ENCODE measurements around the gene ENKD1.
A peak's percentile ranks its signal among the peaks of the same experiment; 100 is the strongest.
"Not testable (repeated sequence)": the region's sequence is repeated elsewhere in the genome, so short reads cannot be mapped to it uniquely, and the experiment has no call there.

ENKD1 gene, protein sequence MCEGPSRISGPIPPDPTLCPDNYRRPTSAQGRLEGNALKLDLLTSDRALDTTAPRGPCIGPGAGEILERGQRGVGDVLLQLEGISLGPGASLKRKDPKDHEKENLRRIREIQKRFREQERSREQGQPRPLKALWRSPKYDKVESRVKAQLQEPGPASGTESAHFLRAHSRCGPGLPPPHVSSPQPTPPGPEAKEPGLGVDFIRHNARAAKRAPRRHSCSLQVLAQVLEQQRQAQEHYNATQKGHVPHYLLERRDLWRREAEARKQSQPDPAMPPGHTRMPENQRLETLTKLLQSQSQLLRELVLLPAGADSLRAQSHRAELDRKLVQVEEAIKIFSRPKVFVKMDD

DNA sequence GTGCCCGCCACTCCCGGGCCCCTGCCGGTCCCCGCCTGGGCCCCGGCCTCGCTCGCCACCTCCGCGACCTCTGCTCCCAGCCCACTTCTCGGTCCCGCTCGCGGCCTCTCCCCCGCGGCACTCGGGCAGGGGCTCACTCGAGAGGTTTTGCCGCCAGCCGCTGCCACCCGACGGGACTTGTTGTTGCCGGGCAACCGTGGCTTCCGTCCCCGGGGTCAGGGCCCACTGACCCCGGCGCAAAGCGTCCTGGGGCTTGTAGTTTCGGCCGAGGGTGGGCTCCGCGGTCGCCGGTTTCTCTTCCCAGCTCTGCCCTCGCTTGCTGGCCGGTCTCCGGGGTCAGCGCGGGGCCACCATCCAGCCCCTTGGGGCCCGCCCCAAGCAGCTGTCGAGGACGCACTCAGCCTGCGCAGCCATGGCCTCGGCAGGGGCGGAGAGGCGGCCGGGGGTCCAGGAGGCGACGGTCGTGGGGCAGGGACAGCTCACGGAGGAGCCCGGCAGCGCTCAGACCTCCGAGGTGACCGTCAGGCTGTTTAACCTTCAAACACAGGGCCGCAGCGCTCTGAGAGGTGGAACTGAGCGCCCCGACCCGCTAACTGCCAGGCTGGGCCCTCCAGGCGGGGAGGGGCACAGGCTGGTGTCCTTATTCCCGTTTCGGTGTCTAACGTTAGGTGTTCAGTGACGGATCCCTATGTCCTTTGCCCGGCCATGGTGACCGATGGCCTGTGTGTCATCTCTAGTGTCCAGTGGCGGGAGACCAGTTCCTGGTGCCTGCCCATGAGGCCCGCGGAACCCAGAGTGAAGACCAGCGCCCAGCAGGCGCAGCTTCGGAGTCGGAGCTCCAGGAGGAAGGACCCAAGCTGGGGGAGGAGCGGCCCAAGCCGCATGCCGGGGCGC, at the start of gene ENKD1, which contains the start of gene C16orf86:
TSS of gene ENKD1 (minus strand) at position 192 of the 894 bp plus-strand sequence. CDS start 308 bp downstream, outside the sequence.
TSS of gene C16orf86 (plus strand) at position 256 of the 894 bp plus-strand sequence. CDS start at position 413, 157 bp downstream.
- DNase-seq, result peak; percentile 89

DNA sequence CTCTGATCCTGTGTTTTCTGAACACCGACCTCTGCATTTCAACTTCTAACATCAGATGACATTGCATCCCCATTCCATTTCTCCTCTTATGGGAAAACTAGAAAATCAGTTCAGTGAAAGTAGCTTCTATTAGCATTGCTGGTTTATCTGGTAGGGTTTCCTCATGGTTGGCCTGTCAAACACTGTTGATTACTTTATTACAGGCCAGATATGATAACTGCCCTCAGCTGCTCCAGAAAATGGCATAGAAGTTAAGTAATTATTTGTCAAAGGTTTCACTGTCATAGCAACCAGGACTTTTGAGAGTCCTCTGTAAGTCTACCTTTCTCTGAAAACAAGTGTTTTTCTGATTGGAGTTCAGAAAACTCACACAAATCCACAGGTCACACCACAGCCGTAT, 49.5 kb upstream of the ENKD1 start:
- no peak for DNase-seq

DNA sequence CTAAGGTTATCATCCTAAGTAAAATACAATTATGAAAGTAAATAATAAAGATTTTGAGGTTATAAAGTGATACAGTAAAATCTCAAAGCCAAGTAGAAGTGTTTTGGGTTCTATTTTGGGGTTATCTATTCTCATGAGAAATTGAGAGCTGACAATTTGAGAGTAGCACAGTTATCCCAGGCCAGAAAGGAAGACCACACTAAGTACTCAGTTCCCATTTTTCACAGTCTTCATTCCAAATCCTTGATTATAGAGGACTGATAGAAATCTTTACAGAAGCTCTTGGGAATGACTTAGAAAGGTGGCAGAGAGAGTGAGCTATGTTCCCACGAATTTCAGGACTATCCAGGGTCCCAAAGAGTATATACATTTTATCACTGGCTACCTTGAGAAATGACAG, 48.0 kb upstream of the ENKD1 start:
- DNase-seq, result no peak

DNA sequence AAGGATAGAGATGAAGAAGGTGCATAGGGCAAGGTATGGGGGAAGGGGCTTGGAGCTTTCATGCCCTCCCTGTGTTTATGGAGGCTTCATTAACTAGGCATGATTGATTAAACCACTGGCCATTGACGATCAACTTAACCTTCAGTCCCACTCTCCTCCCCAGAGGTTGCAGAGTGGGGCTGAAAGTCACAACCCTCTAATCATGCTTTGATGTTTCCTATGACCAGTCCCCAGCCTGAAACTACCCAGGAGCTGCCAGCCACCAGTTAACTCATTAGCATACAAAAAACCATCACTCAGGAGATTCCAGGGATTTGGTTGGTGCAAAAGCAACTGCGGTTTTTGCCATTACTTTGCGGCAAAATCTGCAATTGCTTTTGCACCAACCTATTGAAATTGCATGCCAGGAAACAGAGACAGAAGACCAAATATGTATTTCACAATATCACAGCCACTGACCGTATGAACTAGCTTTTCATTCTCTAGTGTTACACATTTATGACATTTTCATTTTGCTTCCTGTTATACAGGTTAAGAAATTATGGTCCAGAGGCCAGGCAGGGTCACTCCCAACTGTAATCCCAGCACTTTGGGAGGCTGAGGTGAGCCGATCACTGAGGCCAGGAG, 47.2 kb upstream of the ENKD1 start:
- no peak for DNase-seq

DNA sequence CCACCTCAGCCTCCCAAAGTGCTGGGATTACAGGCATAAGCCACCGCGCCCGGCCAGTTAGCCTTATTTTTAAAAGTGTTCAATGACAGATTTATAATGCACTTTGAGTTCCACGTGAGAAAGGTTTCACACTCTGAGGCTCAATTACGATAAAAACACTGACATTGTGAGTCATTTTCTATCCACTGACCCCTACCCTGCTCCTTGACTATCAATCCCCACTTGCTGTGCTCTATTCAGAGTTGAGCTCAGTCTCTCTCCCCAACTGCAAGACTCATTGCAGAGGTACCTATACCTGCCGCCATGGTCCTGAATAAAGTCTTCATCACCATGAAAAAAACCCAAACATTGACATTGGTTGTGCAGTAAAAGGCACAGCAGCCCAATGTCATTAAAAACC, 44.1 kb upstream of the ENKD1 start:
- DNase-seq, result no peak

DNA sequence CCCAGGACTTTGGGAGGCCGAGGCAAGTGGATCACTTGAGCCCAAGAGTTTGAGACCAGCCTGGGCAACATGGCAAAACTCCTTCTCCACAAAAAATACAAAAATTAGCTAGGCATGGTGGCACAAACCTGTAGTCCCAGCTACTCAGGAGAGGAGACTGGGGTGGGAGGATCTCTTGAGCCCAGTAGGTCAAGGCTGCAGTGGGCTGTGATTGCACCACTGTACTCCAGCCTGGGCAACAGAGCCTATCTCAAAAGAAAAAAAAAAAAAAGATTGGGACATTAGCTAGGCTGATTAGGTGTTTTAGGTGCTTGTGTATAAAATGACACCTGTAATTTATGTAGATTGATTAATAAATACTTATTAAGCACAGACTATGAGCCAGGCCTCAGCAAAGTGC, 42.5 kb upstream of the ENKD1 start:
- no peak for DNase-seq

DNA sequence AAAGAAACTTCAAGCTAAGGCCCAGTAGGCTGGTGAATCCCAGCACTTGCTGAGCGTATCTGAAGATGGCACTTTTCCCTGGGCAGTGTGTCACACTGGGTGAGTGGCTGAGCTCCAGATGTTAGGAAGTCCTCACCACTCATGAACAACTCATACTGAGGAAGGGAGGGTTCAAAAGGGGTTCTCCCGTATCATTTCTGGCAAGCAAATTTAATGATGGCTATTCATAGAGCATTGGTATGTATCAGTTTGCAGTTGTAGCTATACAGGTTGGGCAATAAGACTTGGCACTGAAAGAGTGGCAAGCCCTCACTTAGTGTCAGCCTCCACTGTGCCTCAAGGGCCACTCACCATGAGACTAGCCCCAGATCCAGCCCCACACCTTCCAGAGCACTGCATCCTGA, 41.8 kb upstream of the ENKD1 start:
- no peak for DNase-seq

DNA sequence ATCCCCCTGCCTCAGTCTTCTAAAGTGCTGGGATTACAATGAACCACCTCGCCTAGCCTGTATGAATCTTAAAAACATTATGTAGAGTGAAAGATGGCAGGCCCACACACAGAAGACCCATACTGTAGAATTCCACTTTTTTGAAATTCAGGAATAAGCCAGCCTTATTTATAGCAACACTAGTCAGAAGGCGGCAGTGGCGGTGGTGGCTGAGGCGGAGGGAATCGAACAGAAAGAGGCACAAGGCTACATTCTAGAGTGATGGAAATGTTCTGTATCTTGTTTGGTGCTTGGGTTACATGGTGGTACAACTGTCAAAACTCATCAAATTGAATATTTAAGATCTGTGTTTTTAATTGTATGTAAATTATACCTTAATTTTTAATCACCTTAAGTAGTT, 41.2 kb upstream of the ENKD1 start:
- DNase-seq, result no peak

DNA sequence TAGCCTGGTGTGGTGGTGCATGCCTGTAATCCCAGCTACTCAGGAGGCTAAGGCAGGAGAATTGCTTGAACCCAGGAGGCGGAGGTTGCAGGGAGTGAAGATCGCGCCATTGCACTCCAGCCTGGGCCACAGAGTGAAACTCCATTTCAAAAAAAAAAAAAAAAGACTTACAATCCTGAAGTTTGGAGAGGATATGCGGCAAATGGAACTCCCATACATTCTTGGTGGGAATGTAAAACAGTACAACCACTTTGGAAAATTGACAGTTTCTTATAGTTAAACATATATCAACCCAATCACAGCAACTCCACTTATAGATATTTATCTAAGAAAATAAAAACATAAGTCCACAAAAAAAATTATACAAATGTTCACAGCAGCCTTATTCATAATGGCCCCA, 40.7 kb upstream of the ENKD1 start:
- no peak for DNase-seq

DNA sequence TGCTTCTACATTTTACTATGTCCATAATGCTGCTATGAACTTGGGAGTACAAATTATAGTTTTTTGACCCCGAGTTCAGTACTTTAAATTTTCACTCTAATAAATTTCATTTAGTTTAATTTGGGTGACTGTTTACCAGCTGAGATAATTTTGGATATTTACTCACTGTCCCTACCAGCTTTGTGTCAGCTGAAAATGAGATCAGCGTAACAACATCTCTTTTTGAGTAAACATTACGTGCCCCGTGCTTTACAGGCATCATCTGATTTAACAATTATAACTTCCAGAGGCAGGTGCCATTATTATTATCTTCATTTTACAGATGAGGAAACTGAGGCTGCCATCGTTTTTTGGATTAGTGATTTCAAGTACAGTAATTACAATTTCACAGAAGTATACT, 37.6 kb upstream of the ENKD1 start:
- DNase-seq, result no peak

DNA sequence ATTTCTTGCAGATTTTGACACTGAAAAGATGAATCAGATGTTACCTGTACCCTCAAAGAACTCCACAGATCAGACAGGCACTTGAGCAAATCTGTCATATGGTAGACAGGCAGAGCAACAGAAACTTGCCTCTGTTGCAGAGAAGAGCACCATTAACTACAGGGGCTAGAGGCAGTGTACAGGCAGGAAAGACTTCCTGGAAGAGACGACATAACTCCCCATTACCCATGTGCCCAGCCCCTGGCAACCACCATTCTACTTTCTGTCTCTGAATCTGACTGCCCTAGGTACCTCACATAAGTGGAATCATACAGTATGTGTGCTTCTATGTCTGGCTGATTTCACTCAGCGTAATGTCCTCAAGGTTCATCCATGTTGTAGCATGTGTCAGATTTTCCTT, 37.1 kb upstream of the ENKD1 start:
- peak; percentile 34 for DNase-seq

DNA sequence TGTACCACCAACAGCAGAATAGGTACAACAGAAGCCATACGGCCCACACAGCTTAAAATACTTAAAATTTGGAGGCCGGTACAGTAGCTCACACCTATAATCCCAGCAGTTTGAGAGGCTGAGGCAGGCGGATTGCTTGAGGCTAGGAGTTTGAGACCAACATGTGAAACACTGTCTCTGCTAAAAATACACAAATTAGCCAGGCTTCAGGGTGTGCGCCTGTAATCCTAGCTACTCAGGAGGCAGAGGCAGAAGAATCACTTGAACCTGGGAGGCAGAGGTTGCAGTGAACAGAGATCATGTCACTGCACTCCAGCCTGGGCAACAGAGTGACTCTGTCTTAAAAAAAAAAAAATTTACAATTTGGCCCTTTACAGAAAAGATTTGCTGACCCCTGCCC, 35.6 kb upstream of the ENKD1 start:
- no peak for DNase-seq

DNA sequence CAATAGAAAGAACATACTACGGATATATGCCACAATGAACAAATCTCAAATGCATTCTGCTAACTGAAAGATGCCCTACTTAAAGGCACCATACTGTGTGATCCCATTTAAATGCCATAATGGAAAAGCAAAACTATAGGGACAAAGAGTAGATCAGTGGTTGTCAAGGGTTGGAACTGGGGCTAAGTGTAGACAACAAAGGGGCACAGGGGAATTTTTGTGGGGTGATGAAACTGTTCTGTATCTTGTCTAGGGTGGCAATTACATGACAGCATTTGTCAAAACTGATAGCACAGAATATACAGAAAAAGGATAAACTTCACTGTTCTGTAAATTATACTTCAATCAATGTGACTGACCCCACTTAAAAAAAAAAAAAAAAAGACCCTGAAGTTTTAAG, 34.9 kb upstream of the ENKD1 start:
- DNase-seq, result no peak

DNA sequence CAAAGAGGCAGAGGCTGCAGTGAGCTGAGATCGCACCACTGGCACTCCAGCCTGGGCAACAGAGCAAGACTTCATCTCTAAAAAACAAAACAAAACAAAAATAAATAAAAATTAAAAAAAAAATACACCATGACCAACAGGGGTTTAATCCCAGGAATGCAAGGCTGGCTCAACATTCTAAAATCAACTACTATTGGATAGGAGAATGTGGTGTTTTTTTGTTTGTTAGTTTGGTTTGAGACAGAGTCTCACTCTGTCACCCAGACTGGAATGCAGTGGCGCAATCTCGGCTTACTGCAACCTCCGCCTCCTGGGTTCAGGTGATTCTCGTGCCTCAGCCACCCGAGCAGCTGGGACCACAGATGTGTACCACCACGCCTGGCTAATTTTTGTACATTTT, 32.7 kb upstream of the ENKD1 start:
- no peak for DNase-seq

DNA sequence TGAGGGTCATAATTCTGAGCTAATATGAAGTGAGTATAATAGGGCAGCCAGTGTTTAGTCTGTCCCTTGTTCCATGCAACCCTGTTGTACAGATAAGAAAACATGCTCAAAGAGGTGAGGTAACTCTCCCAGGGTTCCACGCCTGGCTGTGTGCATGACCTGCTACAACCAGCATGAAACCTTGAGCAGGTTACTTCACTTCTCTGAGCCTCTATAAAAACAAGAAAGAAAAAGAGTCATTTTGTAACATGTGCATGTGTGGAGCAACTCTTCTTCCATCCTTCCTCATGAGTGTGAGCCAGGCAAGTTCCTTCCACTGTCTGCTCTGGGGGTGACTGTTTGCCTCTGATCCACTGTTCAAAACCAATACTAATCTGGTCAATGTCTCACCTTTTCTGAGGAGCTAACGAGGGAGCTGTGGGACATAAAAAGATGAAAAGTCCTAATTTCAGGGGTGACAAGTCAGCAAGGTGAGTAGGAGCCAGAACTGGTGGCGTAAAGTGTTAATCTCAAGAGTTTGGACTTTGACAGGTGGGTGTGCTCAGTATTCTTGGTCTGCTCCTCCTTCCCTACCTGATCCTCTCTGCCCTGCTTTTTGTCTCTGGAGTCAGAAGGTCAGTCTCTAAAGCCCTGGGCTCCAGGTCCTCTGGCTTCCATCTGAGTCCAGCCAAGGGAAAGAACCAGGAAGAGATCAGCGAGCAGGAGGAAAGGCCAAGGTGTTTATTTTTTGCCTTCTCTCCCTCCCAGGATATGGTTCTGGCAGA, 31.1 kb upstream of the ENKD1 start:
- DNase-seq, result no peak

DNA sequence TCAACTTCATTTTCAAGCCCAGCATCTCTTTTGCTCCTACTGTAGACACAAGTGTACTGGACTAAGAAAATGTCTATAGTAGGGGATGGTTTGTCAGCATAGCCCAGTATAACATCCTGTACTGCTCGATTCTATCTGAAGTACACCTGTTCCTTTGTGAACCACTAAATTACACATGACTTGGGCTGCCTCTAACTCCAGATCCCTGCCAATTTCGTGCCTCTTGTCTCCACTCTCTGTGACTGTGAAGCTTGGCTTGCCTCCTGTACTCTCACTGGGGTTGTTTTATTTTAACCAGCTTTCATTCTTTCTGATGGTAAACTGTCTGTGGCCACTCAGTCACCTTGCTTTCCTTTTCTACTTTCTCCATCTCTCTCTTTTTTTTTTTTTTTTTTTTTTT, 28.1 kb upstream of the ENKD1 start:
- DNase-seq, result no peak

DNA sequence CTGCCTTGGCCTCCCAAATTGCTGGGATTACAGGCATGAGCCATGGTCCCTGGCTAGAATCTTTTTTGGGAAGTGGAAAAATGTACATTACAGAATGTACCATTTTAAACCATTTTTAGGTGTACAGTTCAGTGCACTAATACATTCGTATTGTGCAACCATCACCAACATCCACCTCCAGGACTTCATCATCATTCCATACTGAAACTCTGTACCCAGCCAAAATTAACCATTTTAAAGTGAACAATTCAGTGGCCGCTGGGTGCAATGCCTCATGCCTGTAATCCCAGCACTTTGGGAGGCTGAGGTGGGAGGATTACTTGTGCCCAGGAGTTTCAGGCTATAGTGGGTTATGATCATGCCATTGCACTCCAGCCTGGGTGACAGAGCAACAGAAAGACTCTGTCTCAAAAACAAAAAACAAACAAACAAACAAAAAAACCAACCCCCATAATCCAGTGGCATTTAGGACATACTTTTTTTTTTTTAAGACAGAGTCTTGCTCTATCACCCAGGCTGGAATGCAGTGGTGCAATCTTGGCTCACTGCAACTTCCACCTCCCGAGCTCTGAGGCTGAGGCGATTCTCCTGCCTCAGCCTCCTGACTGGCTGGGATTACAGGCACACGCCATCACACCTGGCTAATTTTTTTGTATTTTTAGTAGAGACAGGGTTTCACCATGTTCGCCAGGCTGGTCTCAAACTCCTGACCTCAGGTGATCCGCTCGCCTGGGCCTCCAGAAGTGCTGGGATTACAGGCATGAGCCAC, 27.2 kb upstream of the ENKD1 start:
- not testable (repeated sequence) for DNase-seq

DNA sequence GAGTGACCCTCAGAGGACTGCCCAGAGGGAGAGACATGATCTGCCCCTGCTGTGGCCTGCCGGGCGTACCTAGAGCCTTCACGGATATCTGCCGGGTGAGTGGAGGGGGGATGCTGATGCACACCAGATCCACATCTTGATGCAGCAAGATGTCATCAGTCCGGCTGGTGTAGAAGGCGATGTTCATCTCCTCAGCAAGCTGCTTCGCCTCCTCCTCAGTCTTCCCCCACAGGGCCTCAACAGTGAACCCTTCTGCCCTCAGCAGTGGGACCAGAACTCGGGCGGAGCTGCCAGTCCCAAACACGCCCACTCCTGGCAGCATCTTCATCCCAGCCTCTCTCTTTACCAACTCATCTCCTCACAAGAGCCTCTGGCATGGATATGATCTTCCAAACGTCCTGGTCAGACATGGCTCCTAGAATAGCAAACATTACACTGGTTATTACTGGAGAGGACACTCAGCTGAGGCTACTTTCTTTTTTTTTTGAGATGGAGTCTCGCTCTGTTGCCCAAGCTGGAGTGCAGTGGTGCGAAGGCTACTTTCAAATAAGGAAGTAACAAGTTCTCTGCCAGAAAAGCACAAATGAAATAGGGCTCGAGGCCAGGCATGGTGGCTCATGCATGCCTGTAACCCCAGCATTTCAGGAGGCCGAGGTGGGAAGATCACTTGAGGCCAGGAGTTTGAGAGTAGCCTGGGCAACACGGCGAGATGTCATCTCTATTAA, 19.0 kb upstream of the ENKD1 start:
- DNase-seq, result no peak

DNA sequence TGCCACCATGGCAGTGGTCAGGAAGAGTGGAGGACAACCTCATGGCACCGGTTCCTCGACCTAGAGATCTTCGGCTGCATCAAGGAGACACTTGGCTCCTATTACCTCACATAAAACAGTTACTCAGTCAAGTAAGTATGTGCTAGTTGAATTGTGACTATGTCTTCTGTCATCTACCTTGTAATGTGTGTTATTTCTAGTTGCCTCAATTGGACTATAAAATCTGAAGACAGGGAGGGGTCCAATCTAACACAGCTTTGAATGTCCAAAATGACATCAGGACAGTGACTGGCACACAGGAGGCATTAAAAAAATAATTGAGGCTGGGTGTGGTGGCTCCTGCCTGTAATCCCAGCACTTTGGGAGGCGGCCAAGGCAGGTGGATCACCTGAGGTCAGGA, 17.2 kb upstream of the ENKD1 start:
- DNase-seq, result no peak

DNA sequence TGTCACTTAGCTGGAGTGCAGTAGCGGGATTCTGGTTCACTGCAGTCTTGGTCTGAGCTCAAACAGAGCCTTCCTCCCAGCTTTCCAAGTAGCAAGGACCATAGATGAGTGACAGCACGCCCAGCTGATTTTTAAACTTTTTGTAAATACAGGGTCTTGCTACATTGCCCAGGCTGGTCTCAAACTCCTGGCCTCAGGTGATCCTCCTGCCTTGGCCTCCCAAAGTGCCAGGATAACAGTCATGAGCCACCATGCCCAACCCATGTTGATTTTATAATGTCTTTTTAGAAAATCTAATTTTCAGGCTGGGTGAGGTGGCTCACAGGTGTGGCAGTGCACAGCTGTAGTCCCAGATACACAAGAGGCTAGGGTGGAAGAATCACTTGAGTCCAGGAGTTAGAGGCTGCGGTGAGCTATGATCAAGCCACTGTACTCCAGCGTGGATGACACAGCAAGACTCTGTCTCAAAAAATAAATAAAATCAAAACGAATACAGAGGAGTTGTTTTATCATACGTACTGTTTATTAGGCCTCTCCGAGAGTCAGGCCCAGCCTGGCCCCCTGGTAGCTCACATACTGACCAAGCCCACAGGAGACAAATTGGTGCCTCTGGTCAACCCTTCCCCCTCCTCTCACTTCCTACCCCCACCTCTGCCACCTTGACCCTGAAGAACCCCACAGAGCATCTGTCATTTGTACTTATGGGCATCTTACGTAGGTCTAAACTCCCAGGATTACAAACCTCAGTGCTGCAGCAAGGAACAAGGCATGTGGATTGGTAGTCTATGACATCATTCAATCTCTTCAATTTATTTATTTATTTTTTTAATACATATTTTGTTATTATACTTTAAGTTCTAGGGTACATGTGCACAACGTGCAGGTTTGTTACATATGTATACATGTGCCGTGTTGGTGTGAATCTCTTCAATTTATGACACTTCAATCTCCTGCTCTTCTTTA, 13.7 kb upstream of the ENKD1 start:
- no peak for DNase-seq
